Gastroesophageal sphincter (tissue), 3 donors: ENCODE data around the gene FOXB2.

Experiments used
- POLR2AphosphoS5 ChIP-seq: sonication (generic); formaldehyde crosslinking; IDR thresholded peaks from one replicate; pipeline ENCODE4 v1.6.1; 2017; ENCODE audit warnings: antibody characterized with exemption
- TF ChIP-seq, protein P1 (sequence below), 4 experiments: fragments of 200-600 bp in 2 of 4; fragments of 450-650 bp in 2 of 4; sonication (generic) in 1 of 4; IDR thresholded peaks; one replicate each; pipeline ENCODE4 v1.5.1; 2017 to 2019; ENCODE audit warnings: antibody characterized with exemption in 4 of 4, mild to moderate bottlenecking in 2 of 4, moderate library complexity in 2 of 4

DNA sequence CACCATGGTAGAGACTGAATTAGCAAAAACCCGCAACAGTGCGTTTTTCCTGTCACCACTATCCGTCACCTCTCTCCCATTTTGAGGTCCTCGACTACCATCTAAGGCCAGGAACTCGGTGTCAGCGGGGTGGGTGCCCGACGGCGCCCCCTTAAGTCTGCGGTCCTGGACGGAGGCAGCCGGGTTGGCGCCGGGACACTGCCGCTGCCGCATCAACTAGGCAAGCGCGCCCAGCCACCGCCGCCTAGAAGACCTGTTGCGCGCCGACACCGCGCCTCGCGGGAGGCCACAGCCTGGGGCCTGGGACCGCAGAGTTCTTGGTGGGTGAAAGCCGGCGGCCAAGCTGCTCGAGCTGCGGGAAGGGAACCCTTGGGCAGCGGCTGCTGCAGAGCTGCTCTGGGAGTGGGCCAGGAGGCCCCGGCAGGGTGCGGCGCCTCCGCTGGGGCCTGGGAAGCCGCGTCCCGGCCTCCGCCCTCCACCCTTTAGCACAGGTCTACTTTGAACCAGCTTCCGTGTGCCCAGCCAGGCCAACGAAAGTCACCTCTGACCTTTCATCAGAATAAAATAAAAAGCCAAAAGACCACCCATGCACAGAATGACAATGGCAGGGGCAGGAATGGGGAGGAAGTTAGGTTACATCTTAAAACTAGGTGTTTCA is 3.5 kb downstream of the FOXB2 start:
- TF ChIP-seq, protein P1, sequence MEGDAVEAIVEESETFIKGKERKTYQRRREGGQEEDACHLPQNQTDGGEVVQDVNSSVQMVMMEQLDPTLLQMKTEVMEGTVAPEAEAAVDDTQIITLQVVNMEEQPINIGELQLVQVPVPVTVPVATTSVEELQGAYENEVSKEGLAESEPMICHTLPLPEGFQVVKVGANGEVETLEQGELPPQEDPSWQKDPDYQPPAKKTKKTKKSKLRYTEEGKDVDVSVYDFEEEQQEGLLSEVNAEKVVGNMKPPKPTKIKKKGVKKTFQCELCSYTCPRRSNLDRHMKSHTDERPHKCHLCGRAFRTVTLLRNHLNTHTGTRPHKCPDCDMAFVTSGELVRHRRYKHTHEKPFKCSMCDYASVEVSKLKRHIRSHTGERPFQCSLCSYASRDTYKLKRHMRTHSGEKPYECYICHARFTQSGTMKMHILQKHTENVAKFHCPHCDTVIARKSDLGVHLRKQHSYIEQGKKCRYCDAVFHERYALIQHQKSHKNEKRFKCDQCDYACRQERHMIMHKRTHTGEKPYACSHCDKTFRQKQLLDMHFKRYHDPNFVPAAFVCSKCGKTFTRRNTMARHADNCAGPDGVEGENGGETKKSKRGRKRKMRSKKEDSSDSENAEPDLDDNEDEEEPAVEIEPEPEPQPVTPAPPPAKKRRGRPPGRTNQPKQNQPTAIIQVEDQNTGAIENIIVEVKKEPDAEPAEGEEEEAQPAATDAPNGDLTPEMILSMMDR (IDR thresholded peaks at IDR 0.05) = no peak
- TF ChIP-seq POLR2AphosphoS5 = no peak
